Activated CD4-positive, alpha-beta T cell treated with anti-CD3 and anti-CD28 coated beads, Interleukin-2, amount 10 ng/mL, durations not matched to agents 7 days and 5 days (primary cell): ENCODE measurements around the gene LSM14A. TPM values are rescaled to one million over a fixed set of nuclear protein-coding genes. Genes with fewer than 3 reads are reported as not detected.
"Not testable (repeated sequence)": the region's sequence is repeated elsewhere in the genome, so short reads cannot be mapped to it uniquely, and the experiment has no call there.

Experiments used
- CTCF ChIA-PET: fragments of 350-600 bp; sonication (Branson Sonifier 250); formaldehyde crosslinking; loops from one replicate; lab custom pipeline; 2021; ENCODE audit warnings: antibody characterized with exemption; lab: Charles Lee
- POLR2A ChIA-PET: fragments of 350-600 bp; sonication (Branson Sonifier 250); formaldehyde crosslinking; loops from one replicate; lab custom pipeline; 2021; ENCODE audit warnings: antibody characterized with exemption; lab: Charles Lee
- DNase-seq: peaks from one replicate; pipeline ENCODE4 v3.0.0-alpha.2; 2020
- H3K27ac Mint-ChIP-seq: one replicate; pipeline ENCODE4 v1.8.0; 2021; ENCODE audit warnings: mild to moderate bottlenecking, moderate library complexity, mixed read lengths
- H3K27me3 Mint-ChIP-seq: one replicate; pipeline ENCODE4 v1.8.0; 2021; ENCODE audit warnings: mixed read lengths
- H3K36me3 Mint-ChIP-seq: one replicate; pipeline ENCODE4 v1.8.0; 2021; ENCODE audit warnings: low read depth, mixed read lengths
- H3K4me1 Mint-ChIP-seq: one replicate; pipeline ENCODE4 v1.8.0; 2021; ENCODE audit warnings: mixed read lengths
- H3K4me3 Mint-ChIP-seq: one replicate; pipeline ENCODE4 v1.8.0; 2021; ENCODE audit warnings: mild to moderate bottlenecking, moderate library complexity, mixed read lengths
- H3K9me3 Mint-ChIP-seq: one replicate; pipeline ENCODE4 v1.8.0; 2021; ENCODE audit warnings: mixed read lengths
- total RNA-seq, 2 experiments: library from RNA; stranded (reverse); gene quantifications; one replicate each; pipeline ENCODE4 v1.2.3, GENCODE V29; 2021

The LSM14A gene
- 100 to 1,000 TPM; 141 to 146 TPM for total RNA-seq

DNA sequence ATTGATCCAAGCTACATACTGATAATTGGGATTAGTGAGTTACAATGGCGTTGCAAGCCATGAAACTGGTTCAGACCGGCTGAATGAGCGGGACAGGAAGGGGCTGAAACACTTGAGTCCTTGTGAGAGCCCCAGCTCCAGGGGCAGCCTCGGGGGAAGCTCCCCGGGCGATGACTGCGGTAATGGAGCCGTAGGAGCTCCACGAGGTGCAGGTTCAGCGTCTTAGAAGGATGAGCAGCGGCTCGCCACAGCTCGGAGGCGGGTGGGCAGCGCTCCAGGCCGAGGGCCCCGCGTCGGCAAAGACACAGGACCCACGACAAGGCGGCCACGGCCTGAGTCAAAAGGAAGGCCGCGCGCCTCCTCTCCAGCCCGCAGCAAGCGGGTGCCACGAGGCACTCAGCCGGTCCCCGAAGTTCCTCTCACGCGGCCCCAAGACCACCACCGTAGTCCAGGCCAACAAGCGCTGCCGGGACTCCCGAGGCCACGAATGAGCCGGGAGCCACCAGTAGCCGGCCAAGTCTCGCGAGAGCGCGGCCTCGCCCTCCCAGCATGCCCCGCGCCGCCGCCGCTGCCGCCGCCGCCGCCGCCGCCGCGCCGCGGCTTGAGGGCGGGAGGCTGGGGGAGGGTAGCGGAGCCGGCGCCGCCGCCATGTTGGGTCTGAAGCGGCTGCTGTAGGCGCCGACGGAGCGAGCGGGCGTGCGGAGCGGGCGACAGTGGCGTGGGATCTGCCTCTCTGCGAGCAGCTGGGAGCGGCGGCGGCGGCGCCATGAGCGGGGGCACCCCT is at the start of gene LSM14A:
Gene LSM14A (plus strand): TSS at position 628 of the 784 bp plus-strand sequence. CDS start 139 bp downstream, at position 767.
- H3K4me3 Mint-ChIP-seq: peak within 1 kb of the TSS; percentile 86
- H3K27me3 Mint-ChIP-seq: no peaks in the 10 kb centered on the region
- H3K9me3 Mint-ChIP-seq: no peaks in the 10 kb centered on the region
- H3K4me1 Mint-ChIP-seq: peaks cover 39% of the 10 kb centered on the region
- peak; percentile 90 for DNase-seq
- POLR2A ChIA-PET: interaction anchor here (0.6 to 0.7 kb wide), 2 partner anchors 16 to 33 kb away, joined by 3 to 4 read pairs; no protein-coding TSS in a partner anchor
- CTCF ChIA-PET: interaction anchor here (0.9 to 1.8 kb wide), 6 partner anchors 9 to 394 kb away, joined by 3 to 5 read pairs (median 4); no protein-coding TSS in a partner anchor
- H3K36me3 Mint-ChIP-seq: peaks cover 19% of the 10 kb centered on the region
- H3K27ac Mint-ChIP-seq: peak within 1 kb of the TSS; percentile 99

DNA sequence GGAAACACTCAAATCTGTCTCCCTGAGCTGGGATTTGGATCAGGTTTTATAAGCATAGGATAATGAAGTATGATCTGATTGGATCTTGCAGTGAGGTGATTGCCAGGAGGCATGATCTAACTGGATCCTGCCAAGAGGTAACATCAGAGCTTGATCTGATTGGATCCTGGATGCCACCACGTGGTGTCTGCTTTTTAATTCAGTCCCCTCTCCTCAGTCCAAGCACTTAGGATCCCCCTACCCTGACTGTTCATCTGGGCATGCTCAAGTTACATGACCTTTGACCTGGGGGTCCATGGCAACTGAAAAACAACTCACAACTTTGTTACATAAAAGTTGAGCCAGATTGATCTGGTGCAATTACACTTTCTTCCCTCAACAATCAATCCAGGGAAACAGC is 47.5 kb upstream of the LSM14A start:
- CTCF ChIA-PET: interaction anchor here (1.7 kb wide), 1 partner anchor 10 kb away, joined by 4 read pairs; no protein-coding TSS in a partner anchor
- DNase-seq: no peak
- no peak overlapping the region for H3K27ac Mint-ChIP-seq
- H3K4me1 Mint-ChIP-seq: peaks cover 2% of the 10 kb centered on the region
- peaks cover 7% of the 10 kb centered on the region for H3K27me3 Mint-ChIP-seq
- no peak overlapping the region for H3K4me3 Mint-ChIP-seq
- no peaks in the 10 kb centered on the region for H3K36me3 Mint-ChIP-seq
- H3K9me3 Mint-ChIP-seq: no peaks in the 10 kb centered on the region
- POLR2A ChIA-PET: no interaction called here

DNA sequence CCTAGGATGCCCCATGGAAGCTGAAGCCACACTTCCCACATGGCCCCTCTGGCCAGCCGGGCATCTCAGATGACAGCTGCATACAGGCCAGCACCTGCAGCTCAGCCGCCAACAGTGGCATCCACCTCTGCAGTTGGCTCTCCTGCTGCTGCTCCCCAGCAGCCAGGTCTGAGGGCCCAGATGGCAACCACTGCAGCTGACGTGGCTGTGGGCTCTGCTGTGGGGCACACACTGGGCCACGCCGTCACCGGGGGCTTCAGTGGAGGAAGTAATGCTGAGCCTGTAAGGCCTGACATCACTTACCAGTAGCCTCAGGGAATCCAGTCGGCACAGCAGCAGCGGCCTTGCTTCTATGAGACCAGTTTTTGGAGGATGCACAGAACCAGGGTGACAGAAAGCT is 45.3 kb upstream of the LSM14A start:
- POLR2A ChIA-PET: no interaction called here
- H3K27ac Mint-ChIP-seq: no peak overlapping the region
- no peaks in the 10 kb centered on the region for H3K36me3 Mint-ChIP-seq

DNA sequence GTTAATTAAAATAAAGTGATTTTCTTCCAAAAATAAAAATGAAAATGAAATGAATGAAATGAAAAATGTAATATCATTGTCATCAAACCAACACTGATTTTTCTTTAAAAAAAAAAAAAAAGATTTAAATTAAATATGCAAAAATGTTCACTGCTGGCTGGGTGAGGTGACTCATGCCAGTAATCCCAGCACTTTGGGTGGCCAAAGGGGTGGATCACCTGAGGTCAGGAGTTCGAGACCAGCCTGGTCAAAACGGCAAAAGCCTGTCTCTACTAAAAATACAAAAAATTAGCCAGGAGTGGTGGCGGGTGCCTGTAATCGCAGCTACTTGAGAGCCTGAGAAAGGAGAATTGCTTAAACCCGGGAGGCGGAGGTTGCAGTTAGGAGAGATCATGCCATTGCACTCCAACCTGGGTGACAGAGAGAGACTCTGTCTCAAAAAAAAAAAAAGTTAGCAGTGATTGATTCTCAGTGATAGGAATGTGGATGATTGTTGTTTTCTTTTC is 44.6 kb upstream of the LSM14A start:
- ChIA-PET POLR2A (no interaction called here), CTCF (interaction anchor here (0.5 to 1.4 kb wide), 4 partner anchors 9 to 90 kb away, joined by 3 read pairs; no protein-coding TSS in a partner anchor)
- Mint-ChIP-seq H3K36me3 (no peaks in the 10 kb centered on the region), H3K9me3 (no peaks in the 10 kb centered on the region), H3K27ac (no peak overlapping the region), H3K27me3 (peaks cover 9% of the 10 kb centered on the region), H3K4me3 (no peak overlapping the region), H3K4me1 (no peaks in the 10 kb centered on the region)
- DNase-seq: no peak

More for the DNA sequence above, 45.3 kb upstream of the LSM14A start:
- CTCF ChIA-PET: interaction anchor here (0.6 to 1.4 kb wide), 3 partner anchors 9 to 349 kb away, joined by 3 to 4 read pairs (median 4); no protein-coding TSS in a partner anchor
- Mint-ChIP-seq H3K27me3 (peaks cover 9% of the 10 kb centered on the region), H3K4me3 (no peak overlapping the region), H3K4me1 (no peaks in the 10 kb centered on the region), H3K9me3 (no peaks in the 10 kb centered on the region)
- no peak for DNase-seq

DNA sequence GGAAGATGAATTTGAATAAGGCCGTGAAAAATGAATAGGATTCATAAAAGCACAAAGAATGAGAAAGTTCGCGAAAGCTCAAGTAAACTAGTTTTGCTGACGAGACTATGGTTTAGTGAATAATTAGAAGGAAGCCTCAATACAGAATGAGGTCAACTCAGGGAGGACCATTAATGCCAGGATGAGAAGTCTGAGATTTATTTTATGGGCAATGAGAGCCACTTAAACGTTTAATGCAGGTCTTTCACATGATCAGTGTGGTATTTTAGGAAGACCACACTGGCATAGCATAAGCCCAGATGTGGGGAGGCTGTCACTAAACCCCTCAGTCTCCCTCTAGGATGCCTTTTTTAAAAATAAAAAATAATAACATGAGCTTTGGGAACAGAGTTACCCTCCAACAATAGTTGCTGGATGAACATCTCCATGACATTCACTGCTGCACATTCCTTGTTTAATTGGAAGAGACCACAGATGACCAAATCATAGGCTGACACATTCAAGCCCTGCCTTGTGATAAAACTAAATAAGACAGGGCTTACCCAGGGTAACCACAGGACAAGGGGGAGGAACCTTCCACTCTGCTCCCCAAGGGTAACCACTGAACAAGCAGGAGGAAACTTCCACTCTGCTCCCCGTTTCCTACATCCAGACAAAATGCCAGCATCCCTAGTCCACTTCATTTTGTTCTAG is 43.6 kb upstream of the LSM14A start:
- CTCF ChIA-PET: interaction anchor here (0.5 kb wide), 1 partner anchor 91 kb away, joined by 3 read pairs; no protein-coding TSS in a partner anchor
- no peak overlapping the region for H3K27ac Mint-ChIP-seq

DNA sequence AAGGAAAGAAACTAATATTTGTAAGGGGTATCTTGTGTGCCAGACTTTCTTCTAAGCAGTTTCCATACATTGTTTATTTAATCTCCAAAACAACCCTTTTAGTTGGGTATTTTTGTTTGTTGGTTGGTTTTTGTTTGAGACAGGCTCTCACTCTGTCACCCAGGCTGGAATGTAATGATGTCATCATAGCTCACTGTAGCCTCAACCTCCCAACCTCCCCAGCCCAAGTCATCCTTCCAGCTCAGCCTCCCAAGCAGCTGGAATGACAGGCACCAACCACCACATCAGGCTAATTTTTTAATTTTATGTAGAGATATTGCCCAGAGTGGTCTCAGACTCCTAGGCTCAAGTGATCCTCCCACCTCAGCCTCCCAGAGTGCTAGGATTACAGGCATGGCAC is 41.2 kb upstream of the LSM14A start:
- H3K27me3 Mint-ChIP-seq: peaks cover 2% of the 10 kb centered on the region
- ChIA-PET POLR2A (no interaction called here), CTCF (interaction anchor here (1.2 kb wide), 1 partner anchor 93 kb away, joined by 3 read pairs; no protein-coding TSS in a partner anchor)
- H3K36me3 Mint-ChIP-seq: no peaks in the 10 kb centered on the region
- H3K4me3 Mint-ChIP-seq: no peak overlapping the region
- DNase-seq: no peak
- H3K27ac Mint-ChIP-seq: no peak overlapping the region
- no peaks in the 10 kb centered on the region for H3K9me3 Mint-ChIP-seq
- peaks cover 10% of the 10 kb centered on the region for H3K4me1 Mint-ChIP-seq

More for the DNA sequence above, 43.6 kb upstream of the LSM14A start:
- H3K27me3 Mint-ChIP-seq: peaks cover 5% of the 10 kb centered on the region
- DNase-seq: no peak
- no peaks in the 10 kb centered on the region for H3K4me1 Mint-ChIP-seq
- H3K4me3 Mint-ChIP-seq: no peak overlapping the region
- POLR2A ChIA-PET: no interaction called here
- H3K9me3 Mint-ChIP-seq: no peaks in the 10 kb centered on the region
- H3K36me3 Mint-ChIP-seq: no peaks in the 10 kb centered on the region

DNA sequence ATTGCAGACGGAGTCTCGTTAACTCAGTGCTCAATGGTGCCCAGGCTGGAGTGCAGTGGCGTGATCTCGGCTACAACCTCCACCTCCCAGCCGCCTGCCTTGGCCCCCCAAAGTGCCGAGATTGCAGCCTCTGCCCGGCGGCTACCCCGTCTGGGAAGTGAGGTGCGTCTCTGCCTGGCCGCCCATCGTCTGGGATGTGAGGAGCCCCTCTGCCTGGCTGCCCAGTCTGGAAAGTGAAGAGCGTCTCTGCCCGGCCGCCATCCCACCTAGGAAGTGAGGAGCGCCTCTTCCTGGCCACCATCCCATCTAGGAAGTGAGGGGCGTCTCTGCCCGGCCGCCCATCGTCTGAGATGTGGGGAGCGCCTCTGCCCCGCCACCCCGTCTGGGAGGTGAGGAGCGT is 40.2 kb upstream of the LSM14A start:
- H3K9me3 Mint-ChIP-seq, H3K27ac Mint-ChIP-seq, H3K27me3 Mint-ChIP-seq, DNase-seq, POLR2A ChIA-PET, H3K4me3 Mint-ChIP-seq, H3K36me3 Mint-ChIP-seq: not testable (repeated sequence)
- CTCF ChIA-PET: interaction anchor here (1.2 kb wide), 1 partner anchor 92 kb away, joined by 3 read pairs; no protein-coding TSS in a partner anchor
- H3K4me1 Mint-ChIP-seq: peaks cover 10% of the 10 kb centered on the region

DNA sequence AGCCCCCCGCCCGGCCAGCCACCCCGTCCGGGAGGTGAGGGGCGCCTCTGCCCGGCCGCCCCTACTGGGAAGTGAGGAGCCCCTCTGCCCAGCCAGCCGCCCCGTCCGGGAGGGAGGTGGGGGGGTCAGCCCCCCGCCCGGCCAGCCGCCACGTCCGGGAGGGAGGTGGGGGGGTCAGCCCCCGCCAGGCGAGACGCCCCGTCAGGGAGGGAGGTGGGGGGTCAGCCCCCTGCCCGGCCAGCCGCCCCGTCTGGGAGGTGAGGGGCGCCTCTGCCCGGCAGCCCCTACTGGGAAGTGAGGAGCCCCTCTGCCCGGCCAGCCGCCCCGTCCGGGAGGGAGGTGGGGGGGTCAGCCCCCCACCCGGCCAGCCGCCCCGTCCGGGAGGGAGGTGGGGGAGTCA is 39.6 kb upstream of the LSM14A start:
- H3K4me1 Mint-ChIP-seq: peaks cover 10% of the 10 kb centered on the region
- H3K27me3 Mint-ChIP-seq, H3K9me3 Mint-ChIP-seq, CTCF ChIA-PET, H3K36me3 Mint-ChIP-seq, H3K27ac Mint-ChIP-seq, H3K4me3 Mint-ChIP-seq, DNase-seq, POLR2A ChIA-PET: not testable (repeated sequence)

DNA sequence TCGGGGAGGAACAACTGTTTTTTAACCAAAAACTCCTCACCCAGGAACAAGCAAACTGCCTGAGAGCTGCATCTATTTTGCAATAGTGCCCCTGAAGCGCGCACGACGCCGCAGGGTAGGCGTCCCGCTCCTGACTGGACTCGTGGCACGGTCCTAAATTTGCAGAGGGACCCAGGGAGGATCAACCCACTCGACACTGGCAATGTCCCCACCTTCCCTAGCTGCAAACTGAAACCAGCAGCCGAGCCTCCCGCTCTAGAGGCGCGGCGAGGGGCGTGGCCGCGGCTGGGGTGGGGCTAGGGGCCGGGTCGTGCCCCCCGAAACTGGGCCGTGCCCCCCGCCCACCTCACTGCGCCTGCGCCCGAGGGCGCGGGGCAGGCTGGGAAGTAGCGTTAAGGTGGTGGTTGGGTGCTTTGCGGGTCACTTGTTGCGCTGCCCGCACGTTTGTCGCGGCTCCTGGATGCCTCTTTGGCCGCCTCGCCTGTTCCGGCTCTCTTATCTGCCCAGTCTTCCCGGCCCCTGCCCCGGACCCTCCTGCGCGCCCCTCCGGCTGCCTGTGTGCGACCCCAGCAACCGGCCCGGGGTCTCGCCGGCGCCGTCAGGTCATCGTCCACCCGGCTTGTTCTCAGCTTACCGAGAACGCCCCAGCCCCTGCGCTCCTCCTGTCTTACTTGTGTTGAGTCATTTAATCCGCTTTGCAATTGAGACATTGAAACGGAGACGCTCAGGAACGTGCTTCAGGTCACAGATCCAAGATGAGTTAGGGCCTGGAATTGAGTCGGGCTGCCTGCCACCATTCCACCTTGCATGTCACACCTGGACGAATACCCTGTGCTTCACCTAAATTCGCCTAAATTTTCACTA is 37.9 kb upstream of the LSM14A start:
- Mint-ChIP-seq H3K27ac (peak overlapping the region; percentile 86), H3K4me3 (peak overlapping the region; percentile 89), H3K36me3 (no peaks in the 10 kb centered on the region), H3K9me3 (no peaks in the 10 kb centered on the region), H3K4me1 (peaks cover 10% of the 10 kb centered on the region), H3K27me3 (peaks cover 2% of the 10 kb centered on the region)
- DNase-seq: peak; percentile 87
- ChIA-PET CTCF (interaction anchor here (1.0 to 1.3 kb wide), 2 partner anchors 9 to 356 kb away, joined by 3 to 4 read pairs; no protein-coding TSS in a partner anchor), POLR2A (no interaction called here)

DNA sequence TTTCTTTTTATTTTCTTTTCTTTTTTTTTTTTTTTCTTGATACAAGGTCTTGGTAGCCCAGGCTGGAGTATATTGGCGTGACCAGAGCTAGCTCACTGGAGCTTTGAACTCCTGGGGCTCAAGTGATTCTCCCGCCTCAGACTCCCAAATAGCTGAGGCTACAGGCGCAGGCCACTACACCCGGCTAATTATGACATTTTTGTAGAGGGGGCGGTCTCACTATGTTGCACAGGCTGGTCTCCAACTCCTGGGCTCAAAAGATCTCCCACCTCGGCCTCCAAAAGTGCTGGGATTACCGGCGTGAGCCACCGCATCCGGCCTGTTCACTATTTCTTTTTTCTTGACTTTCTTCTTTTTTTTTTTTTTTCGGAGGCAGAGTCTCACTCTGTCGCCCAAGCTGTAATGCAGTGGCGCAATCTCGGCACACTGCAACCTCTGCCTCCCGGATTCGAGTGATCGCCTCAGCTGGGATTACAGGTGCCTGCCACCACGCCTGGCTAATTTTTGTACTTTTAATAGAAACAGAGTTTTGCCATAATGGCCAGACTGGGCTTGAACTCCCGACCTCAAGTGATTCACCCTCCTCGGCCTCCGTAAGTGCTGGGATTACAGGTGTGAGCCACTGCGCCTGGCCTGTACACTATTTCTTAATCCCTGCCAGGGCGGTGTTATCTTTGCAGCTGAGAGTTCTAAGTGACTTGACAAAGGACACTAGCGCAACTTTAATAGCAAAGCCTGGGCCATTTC is 37.1 kb upstream of the LSM14A start:
- peaks cover 10% of the 10 kb centered on the region for H3K4me1 Mint-ChIP-seq
- CTCF ChIA-PET: interaction anchor here (0.7 to 1.3 kb wide), 3 partner anchors 10 to 625 kb away, joined by 3 to 4 read pairs (median 3); no protein-coding TSS in a partner anchor
- peak overlapping the region; percentile 86 for H3K27ac Mint-ChIP-seq
- no peak for DNase-seq
- H3K4me3 Mint-ChIP-seq: peak overlapping the region; percentile 89
- POLR2A ChIA-PET: no interaction called here
- H3K36me3 Mint-ChIP-seq: no peaks in the 10 kb centered on the region
- H3K27me3 Mint-ChIP-seq: no peaks in the 10 kb centered on the region
- no peaks in the 10 kb centered on the region for H3K9me3 Mint-ChIP-seq

DNA sequence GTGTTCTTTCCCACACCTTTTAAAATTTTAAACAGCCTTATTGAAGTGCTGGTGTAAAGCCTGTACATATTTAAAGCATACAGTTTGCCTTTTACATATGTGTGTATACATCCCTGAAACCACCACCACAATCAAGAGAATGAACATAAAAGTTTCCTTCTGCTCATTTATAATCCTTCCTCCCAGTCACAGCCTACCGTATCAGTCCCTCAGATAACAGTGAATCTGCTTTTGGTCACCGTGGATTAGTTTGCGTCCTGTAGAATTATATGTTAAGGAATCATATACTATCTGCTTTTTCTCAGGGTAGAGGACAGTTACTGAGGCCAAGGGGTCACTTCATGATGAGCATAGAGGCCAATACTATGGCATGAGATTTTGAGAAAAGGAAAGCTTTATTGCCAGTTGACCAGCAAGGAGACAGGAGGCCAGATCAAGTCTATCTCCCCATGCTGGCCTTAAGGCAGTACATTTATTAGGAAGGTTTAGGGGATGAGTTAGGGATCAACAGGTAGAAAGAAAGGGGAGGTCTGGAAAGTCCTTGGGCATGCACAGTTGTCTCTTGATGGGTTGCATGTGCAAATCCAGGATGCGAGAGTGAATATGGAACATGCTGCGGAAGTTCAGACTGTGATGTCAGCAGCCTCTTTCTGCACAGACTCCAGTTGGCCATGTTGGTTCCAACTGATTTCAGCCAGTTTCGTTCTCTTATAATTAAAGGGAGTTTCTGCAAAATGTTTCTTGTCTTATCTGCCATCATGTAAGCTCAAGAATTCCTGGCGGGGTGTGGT is 36.3 kb upstream of the LSM14A start:
- Mint-ChIP-seq H3K36me3 (no peaks in the 10 kb centered on the region), H3K4me3 (peak overlapping the region; percentile 60), H3K9me3 (no peaks in the 10 kb centered on the region), H3K27me3 (no peaks in the 10 kb centered on the region), H3K27ac (no peak overlapping the region), H3K4me1 (peaks cover 10% of the 10 kb centered on the region)
- no peak for DNase-seq
- POLR2A ChIA-PET: interaction anchor here (0.7 kb wide), 1 partner anchor 1005 kb away, joined by 3 read pairs; no protein-coding TSS in a partner anchor
- CTCF ChIA-PET: interaction anchor here (0.7 to 0.9 kb wide), 2 partner anchors 8 to 626 kb away, joined by 3 read pairs; no protein-coding TSS in a partner anchor
